GM10248 (cell line): ENCODE data around the gene AKNA.
A peak's percentile ranks its signal among the peaks of the same experiment; 100 is the strongest.

ENCODE experiments used
- CTCF ChIA-PET: fragments of 300-600 bp; sonication (Branson Sonifier 250); formaldehyde crosslinking; extraction: SDS; loops from one replicate; lab custom pipeline; 2021; ENCODE audit warnings: antibody characterized with exemption; lab: Yijun Ruan, JAX
- POLR2A ChIA-PET: fragments of 350-650 bp; sonication (Branson Sonifier 250); formaldehyde crosslinking; extraction: SDS; loops from one replicate; lab custom pipeline; 2020; ENCODE audit warnings: antibody characterized with exemption; lab: Yijun Ruan, JAX
- DNase-seq: peaks from one replicate; pipeline ENCODE4 v3.0.0; 2012; ENCODE audit errors: extremely low spot score
- CTCF ChIP-seq: IDR thresholded peaks from 2 replicates; pipeline ENCODE4 v1.5.1; 2012; ENCODE audit warnings: mild to moderate bottlenecking, low read depth; ENCODE audit errors: extremely low read depth, missing control alignments, control extremely low read depth

Gene AKNA

DNA sequence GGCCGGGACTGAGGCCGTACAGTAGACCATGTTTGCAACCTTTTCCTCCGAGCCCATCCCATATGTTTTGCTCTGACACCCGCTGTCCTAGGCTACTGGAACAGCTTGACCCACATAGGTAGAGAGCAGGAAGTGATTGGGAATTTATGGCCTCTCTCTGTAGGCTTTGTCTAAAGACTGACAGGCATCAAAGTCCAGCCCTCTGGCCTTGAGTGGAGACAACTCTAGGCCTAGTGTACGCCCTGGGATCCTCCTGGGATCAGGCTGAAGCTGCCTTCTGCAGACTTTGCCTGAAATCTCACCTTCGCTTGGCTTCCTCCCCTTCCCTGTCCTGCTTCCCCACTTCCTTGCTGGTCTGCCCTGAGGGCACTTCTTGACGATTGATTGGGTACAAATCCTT is 13.6 kb upstream of the AKNA start:
- ChIA-PET CTCF (interaction anchor here (1.4 to 5.5 kb wide), 4 partner anchors 13 to 252 kb away, joined by 3 to 60 read pairs (median 8); partner anchors contain the start of gene AKNA), POLR2A (no interaction called here)
- no peak for DNase-seq
- TF ChIP-seq CTCF: no peak

GRCh38 chr9:114400772-114401171 is 13.0 kb upstream of the AKNA start:
- CTCF ChIA-PET: interaction anchor here (0.8 to 2.3 kb wide), 7 partner anchors 8 to 253 kb away, joined by 3 to 12 read pairs (median 3); no protein-coding TSS in a partner anchor
- POLR2A ChIA-PET: no interaction called here
- DNase-seq: no peak
- no peak for TF ChIP-seq CTCF

- no peak for TF ChIP-seq CTCF
- ChIA-PET POLR2A (no interaction called here), CTCF (interaction anchor here (0.8 to 2.3 kb wide), 7 partner anchors 9 to 253 kb away, joined by 3 to 12 read pairs (median 3); no protein-coding TSS in a partner anchor)
- no peak for DNase-seq
Observed at GRCh38 chr9:114400219-114400618, 12.4 kb upstream of the AKNA start.

- POLR2A ChIA-PET: interaction anchor here (0.6 kb wide), 1 partner anchor 60 kb away, joined by 4 read pairs; no protein-coding TSS in a partner anchor
- DNase-seq: no peak
- TF ChIP-seq CTCF: no peak
- CTCF ChIA-PET: interaction anchor here (0.6 to 2.3 kb wide), 5 partner anchors 10 to 615 kb away, joined by 3 to 12 read pairs (median 3); no protein-coding TSS in a partner anchor
Observed at GRCh38 chr9:114399381-114399780, 11.6 kb upstream of the AKNA start.

DNA sequence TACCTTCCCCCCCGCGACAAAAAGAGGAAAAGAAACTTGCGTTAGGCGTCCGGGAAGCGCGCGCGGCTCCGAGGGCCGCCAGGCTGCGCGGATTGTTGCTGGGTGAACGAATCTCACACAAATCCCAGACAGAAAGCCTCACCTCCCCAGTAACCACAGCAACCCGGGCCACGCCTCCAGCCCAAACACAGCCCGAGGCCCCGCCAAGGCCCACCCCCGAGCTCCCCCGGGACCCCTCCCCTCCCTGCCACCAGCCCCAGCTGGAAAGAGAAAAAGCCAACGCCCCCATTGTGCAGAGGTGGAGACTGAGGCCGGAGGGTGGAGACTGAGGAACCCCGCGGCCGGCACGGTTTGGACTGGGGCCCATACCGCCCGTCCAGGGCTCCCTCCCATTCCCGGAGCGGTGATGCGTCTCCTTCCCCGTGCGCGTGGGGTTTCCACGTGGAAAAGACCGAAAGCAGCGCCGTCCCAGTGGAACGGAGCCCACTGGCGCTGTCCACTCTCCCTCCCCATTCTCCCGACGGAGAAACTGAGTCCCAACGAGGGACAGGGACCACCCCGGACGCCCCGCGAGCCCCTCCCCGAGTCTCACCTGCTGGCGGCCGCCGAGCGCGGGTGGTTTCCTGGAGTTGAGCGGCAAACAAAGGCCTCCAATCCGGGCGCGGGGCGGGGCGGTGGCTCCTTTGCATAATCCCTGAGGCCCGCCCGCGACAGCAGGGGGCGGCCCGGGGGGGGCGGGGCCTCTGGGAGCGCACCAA is 10.2 kb upstream of the AKNA start:
- ChIA-PET CTCF (interaction anchor here (0.6 to 6.8 kb wide), 4 partner anchors 8 to 256 kb away, joined by 3 to 40 read pairs (median 18); no protein-coding TSS in a partner anchor), POLR2A (interaction anchor here (1.0 kb wide), 1 partner anchor 13 kb away, joined by 4 read pairs; no protein-coding TSS in a partner anchor)
- no peak for TF ChIP-seq CTCF
- peak; percentile 98 for DNase-seq

DNA sequence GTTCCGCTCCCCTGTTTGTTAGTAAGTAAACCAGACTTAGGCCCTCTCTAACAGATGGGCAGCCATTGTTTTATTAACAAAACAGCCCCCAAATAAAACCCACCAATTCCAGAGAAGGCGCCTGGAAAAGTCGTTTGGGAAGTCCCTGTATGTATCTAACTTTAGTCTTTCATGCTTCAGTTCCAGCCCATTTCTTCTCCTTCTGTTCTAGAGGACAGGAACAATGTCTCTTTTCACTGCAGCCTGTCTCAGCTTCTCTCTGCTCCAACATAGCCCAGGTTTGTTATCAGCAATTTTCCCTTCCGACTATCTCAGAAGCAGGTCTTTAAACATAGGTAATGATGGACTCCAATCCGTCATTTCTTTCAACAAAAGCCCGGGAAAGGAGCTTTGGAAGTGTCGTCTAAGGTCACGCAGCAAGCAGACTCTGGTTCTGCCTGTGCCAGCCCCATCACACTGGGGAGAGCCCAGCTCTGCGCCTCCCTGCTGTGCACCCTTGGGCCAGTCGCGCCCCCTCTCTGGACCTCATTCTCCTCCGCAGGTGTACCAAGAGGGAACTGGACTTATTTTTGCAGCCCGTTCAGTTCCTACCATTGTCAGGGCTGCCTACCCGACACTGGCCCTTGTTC is 9.6 kb upstream of the AKNA start:
- DNase-seq: no peak
- no peak for TF ChIP-seq CTCF
- ChIA-PET POLR2A (interaction anchor here (1.0 kb wide), 1 partner anchor 12 kb away, joined by 4 read pairs; no protein-coding TSS in a partner anchor), CTCF (interaction anchor here (0.6 to 6.8 kb wide), 5 partner anchors 8 to 256 kb away, joined by 3 to 40 read pairs (median 3); no protein-coding TSS in a partner anchor)
